ENCODE results near the gene FBXL20. TPM values are rescaled to one million over a fixed set of nuclear protein-coding genes. Genes with fewer than 3 reads are reported as not detected.
"Not testable (repeated sequence)": the region's sequence is repeated elsewhere in the genome, so short reads cannot be mapped to it uniquely, and the experiment has no call there.

Gene FBXL20
- total RNA-seq, 1 experiment from 2014 or later: 5.0 TPM

DNA sequence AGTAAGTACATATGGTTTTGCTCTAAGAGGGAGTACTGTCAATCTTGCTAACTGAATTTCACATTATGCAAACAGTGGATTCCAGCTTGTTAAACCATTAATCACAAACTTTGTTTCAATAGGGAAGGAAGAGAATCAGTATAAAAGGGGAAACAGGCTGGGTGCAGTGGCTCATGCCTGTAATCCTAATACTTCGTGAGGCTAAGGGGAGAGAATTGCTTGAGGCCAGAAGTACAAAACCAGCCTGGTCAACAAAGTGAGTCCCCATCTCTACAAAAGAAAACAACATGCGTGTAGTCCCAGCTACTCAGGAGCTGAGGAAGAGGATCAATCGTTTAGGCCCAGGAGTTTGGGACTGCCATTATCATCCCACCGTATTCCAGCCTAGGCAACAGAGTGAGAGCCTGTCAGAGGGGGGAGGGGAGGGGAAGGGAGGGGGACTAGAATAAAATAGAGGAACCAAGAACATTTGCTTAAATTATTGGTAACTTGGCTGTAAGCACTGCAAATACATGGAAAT is 65.7 kb downstream of the FBXL20 start:
- Histone ChIP-seq H3K27me3 (ENCODE audit: low read length) (no peaks in the 10 kb centered on the region), H3K9me2 (replicated peaks; ENCODE audit: low read length) (no peaks in the 10 kb centered on the region), H3F3A (ENCODE audit: low read length, unreplicated experiment) (no peaks in the 10 kb centered on the region), H3K4me2 (ENCODE audit: low read length) (no peak overlapping the region), H3K36me3 (ENCODE audit: low read depth, low read length) (no peaks in the 10 kb centered on the region), H3K4me3 (ENCODE audit: low read length) (no peak overlapping the region), H3K27ac (ENCODE audit: low read length) (no peak overlapping the region), H3K79me2 (ENCODE audit: low read length) (no peaks in the 10 kb centered on the region), H4K20me1 (ENCODE audit: low read length) (no peaks in the 10 kb centered on the region), H3K9me3 (ENCODE audit: low read length) (no peaks in the 10 kb centered on the region), H3K9ac (ENCODE audit: low read length) (no peak overlapping the region), H2AFZ (ENCODE audit: low read length) (no peak overlapping the region), H3K4me1 (ENCODE audit: insufficient read depth, low read length) (no peaks in the 10 kb centered on the region)
- intact Hi-C loops (cut with micrococcal nuclease): no loop called here
- ChIA-PET CTCF (no interaction called here), POLR2A (ENCODE audit: unreplicated experiment) (no interaction called here)
- ATAC-seq (no peak), DNase-seq (no peak)
- TF ChIP-seq EZH2 (IDR thresholded peaks at IDR 0.05; ENCODE audit: low read length, unreplicated experiment) (no peak), CTCF (conservative IDR thresholded peaks at IDR 0.05; ENCODE audit: low read depth, low read length) (no peak), EZH2phosphoT487 (IDR thresholded peaks at IDR 0.05; ENCODE audit: borderline replicate concordance, low read length) (no peak)
- BruUV-seq (replicated peaks): no TSS peak

DNA sequence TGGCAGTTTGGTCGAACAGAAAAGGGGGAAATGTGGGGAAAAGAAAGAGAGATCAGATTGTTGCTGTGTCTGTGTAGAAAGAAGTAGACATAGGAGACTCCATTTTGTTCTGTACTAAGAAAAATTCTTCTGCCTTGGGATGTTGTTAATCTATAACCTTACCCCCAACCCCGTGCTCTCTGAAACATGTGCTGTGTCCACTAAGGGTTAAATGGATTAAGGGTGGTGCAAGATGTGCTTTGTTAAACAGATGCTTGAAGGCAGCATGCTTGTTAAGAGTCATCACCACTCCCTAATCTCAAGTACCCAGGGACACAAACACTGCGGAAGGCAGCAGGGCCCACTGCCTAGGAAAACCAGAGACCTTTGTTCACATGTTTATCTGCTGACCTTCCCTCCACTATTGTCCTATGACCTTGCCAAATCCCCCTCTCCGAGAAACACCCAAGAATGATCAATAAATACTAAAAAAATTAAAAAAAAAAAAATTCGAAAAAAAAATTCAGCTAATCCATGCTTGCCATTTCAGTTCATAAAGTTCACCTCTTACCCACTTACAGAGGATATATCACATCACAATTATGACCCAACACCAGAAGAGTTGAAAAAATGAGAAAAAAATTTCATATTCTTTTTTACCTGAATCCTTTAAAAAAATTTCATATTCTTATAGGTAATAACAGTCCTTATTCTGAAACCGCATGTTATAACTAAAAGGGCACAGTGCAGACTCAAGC is 67.2 kb downstream of the FBXL20 start:
- H3K79me2 ChIP-seq (ENCODE audit: low read length); H2AFZ ChIP-seq (ENCODE audit: low read length); H3K9ac ChIP-seq (ENCODE audit: low read length); BruUV-seq (replicated peaks); H4K20me1 ChIP-seq (ENCODE audit: low read length); CTCF ChIA-PET; intact Hi-C loops (cut with micrococcal nuclease); H3K27me3 ChIP-seq (ENCODE audit: low read length); DNase-seq; H3K36me3 ChIP-seq (ENCODE audit: low read depth, low read length); H3K4me3 ChIP-seq (ENCODE audit: low read length); H3K27ac ChIP-seq (ENCODE audit: low read length); POLR2A ChIA-PET (ENCODE audit: unreplicated experiment); H3K4me2 ChIP-seq (ENCODE audit: low read length); ATAC-seq; H3K9me3 ChIP-seq (ENCODE audit: low read length); H3K4me1 ChIP-seq (ENCODE audit: insufficient read depth, low read length); H3F3A ChIP-seq (ENCODE audit: low read length, unreplicated experiment); H3K9me2 ChIP-seq (replicated peaks; ENCODE audit: low read length): not testable (repeated sequence)

DNA sequence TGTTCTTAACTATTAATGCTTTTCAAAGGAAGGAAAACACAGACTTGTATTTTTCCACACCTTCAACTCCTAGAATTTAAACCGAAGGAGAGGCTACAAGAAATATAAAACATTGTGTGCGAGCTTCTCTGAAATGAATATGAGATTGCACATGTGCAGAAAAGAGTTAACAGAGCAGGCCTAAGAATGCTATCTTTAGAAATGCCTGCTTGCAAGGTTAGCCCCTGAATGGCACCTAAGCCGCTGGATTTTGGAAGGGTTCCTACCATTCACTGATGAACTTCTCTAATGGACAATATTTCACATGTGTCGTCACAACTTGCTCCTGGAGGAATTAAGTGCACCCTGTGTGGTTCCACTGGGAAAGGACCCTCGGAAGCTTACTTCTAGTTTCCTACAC is 69.3 kb downstream of the FBXL20 start:
- H3K4me3 ChIP-seq (ENCODE audit: low read length): no peak overlapping the region
- H2AFZ ChIP-seq (ENCODE audit: low read length): no peak overlapping the region
- intact Hi-C loops (cut with micrococcal nuclease): no loop called here
- no peaks in the 10 kb centered on the region for H3F3A ChIP-seq (ENCODE audit: low read length, unreplicated experiment)
- TF ChIP-seq CTCF (conservative IDR thresholded peaks at IDR 0.05; ENCODE audit: low read depth, low read length) (no peak), EZH2phosphoT487 (IDR thresholded peaks at IDR 0.05; ENCODE audit: borderline replicate concordance, low read length) (no peak), EZH2 (IDR thresholded peaks at IDR 0.05; ENCODE audit: low read length, unreplicated experiment) (no peak)
- no peaks in the 10 kb centered on the region for H3K36me3 ChIP-seq (ENCODE audit: low read depth, low read length)
- H3K4me2 ChIP-seq (ENCODE audit: low read length): no peak overlapping the region
- H3K9ac ChIP-seq (ENCODE audit: low read length): no peak overlapping the region
- no peaks in the 10 kb centered on the region for H3K79me2 ChIP-seq (ENCODE audit: low read length)
- DNase-seq (no peak), ATAC-seq (no peak)
- no peaks in the 10 kb centered on the region for H3K4me1 ChIP-seq (ENCODE audit: insufficient read depth, low read length)
- H3K9me2 ChIP-seq (replicated peaks; ENCODE audit: low read length): no peaks in the 10 kb centered on the region
- H3K9me3 ChIP-seq (ENCODE audit: low read length): no peaks in the 10 kb centered on the region
- H4K20me1 ChIP-seq (ENCODE audit: low read length): no peaks in the 10 kb centered on the region
- ChIA-PET POLR2A (ENCODE audit: unreplicated experiment) (no interaction called here), CTCF (no interaction called here)
- no TSS peak for BruUV-seq (replicated peaks)
- no peaks in the 10 kb centered on the region for H3K27me3 ChIP-seq (ENCODE audit: low read length)
- H3K27ac ChIP-seq (ENCODE audit: low read length): no peak overlapping the region
